WTC11 (cell line): ENCODE data around the gene AP4S1. TPM values are rescaled to one million over a fixed set of nuclear protein-coding genes. Genes with fewer than 3 reads are reported as not detected.

Source experiments
- ATAC-seq: fragments of 200-7000 bp; cut with Tn5 transposase; 2 replicates; pipeline ENCODE4 v1.10.0; 2021; ENCODE audit warnings: mild to moderate bottlenecking, moderate library complexity
- CTCF ChIA-PET: fragments of 300-600 bp; sonication (Branson Sonifier 250); formaldehyde crosslinking; loops from one replicate; lab custom pipeline; 2021; ENCODE audit warnings: antibody characterized with exemption; lab: Charles Lee
- POLR2A ChIA-PET: fragments of 350-600 bp; sonication (Branson Sonifier 250); formaldehyde crosslinking; loops from one replicate; lab custom pipeline; 2021; ENCODE audit warnings: antibody characterized with exemption; lab: Charles Lee
- DNase-seq: peaks from one replicate; pipeline ENCODE4 v3.0.0; 2021; ENCODE audit warnings: low spot score
- H3K27ac Mint-ChIP-seq: 2 replicates; pipeline ENCODE4 v1.8.0; 2021; ENCODE audit warnings: mixed read lengths
- H3K27me3 Mint-ChIP-seq: 2 replicates; pipeline ENCODE4 v1.8.0; 2021; ENCODE audit warnings: low read depth, mild to moderate bottlenecking, moderate library complexity, mixed read lengths
- H3K36me3 Mint-ChIP-seq: 2 replicates; pipeline ENCODE4 v1.8.0; 2021; ENCODE audit warnings: mixed read lengths
- H3K4me1 Mint-ChIP-seq: 2 replicates; pipeline ENCODE4 v1.8.0; 2022; ENCODE audit warnings: mixed read lengths
- H3K4me3 Mint-ChIP-seq: 2 replicates; pipeline ENCODE4 v1.8.0; 2021; ENCODE audit warnings: mild to moderate bottlenecking, moderate library complexity, mixed read lengths
- H3K9me3 Mint-ChIP-seq: 2 replicates; pipeline ENCODE4 v1.8.0; 2021; ENCODE audit warnings: mixed read lengths
- EMX1 ChIP-seq: fragments of 250-450 bp; sonication (Bioruptor Pico); IDR thresholded peaks from 2 replicates; pipeline ENCODE4 v1.8.0; 2021; ENCODE audit warnings: mild to moderate bottlenecking
- ESRRA ChIP-seq: sonication (generic); formaldehyde crosslinking; IDR thresholded peaks from 2 replicates; pipeline ENCODE4 v1.8.1; 2022; ENCODE audit warnings: mild to moderate bottlenecking, missing genetic modification reagents, borderline replicate concordance
- FOXK1 ChIP-seq: sonication (generic); formaldehyde crosslinking; IDR thresholded peaks from 2 replicates; pipeline ENCODE4 v1.8.0; 2022; ENCODE audit warnings: mild to moderate bottlenecking, moderate library complexity, missing genetic modification reagents
- GABPB1 ChIP-seq: sonication (generic); formaldehyde crosslinking; IDR thresholded peaks from 2 replicates; pipeline ENCODE4 v1.8.1; 2023; ENCODE audit warnings: mild to moderate bottlenecking, missing genetic modification reagents
- GTF2I ChIP-seq: fragments of 250-450 bp; sonication (Bioruptor Pico); conservative IDR thresholded peaks from 2 replicates; pipeline ENCODE4 v1.4.0; 2021; ENCODE audit warnings: mild to moderate bottlenecking
- IRF2 ChIP-seq: sonication (generic); formaldehyde crosslinking; IDR thresholded peaks from 2 replicates; pipeline ENCODE4 v1.8.0; 2022; ENCODE audit warnings: low read depth, missing genetic modification reagents, borderline replicate concordance
- JUN ChIP-seq: sonication (generic); formaldehyde crosslinking; IDR thresholded peaks from 2 replicates; pipeline ENCODE4 v1.8.0; 2023; ENCODE audit warnings: mild to moderate bottlenecking, missing genetic modification reagents
- NFYB ChIP-seq: sonication (generic); formaldehyde crosslinking; conservative IDR thresholded peaks from 2 replicates; pipeline ENCODE4 v1.8.0; 2022; ENCODE audit warnings: low read depth, missing genetic modification reagents
- NR1H2 ChIP-seq: sonication (generic); formaldehyde crosslinking; IDR thresholded peaks from 2 replicates; pipeline ENCODE4 v1.9.0; 2021; ENCODE audit warnings: mild to moderate bottlenecking, moderate library complexity, missing genetic modification reagents
- NR3C1 ChIP-seq: sonication (generic); formaldehyde crosslinking; conservative IDR thresholded peaks from 2 replicates; pipeline ENCODE4 v1.8.1; 2023; ENCODE audit warnings: low read depth, mild to moderate bottlenecking, missing genetic modification reagents
- PRRX2 ChIP-seq: fragments of 250-450 bp; sonication (Bioruptor Pico); IDR thresholded peaks from 2 replicates; pipeline ENCODE4 v1.8.0; 2021; ENCODE audit warnings: mild to moderate bottlenecking
- RELA ChIP-seq: sonication (generic); formaldehyde crosslinking; IDR thresholded peaks from 2 replicates; pipeline ENCODE4 v1.8.1; 2022; ENCODE audit warnings: missing genetic modification reagents, mild to moderate bottlenecking, borderline replicate concordance
- ZNF396 ChIP-seq: fragments of 250-450 bp; sonication (Bioruptor Pico); IDR thresholded peaks from 2 replicates; pipeline ENCODE4 v1.8.0; 2021; ENCODE audit warnings: mild to moderate bottlenecking, moderate library complexity, borderline replicate concordance
- ZNF416 ChIP-seq: fragments of 250-450 bp; sonication (Bioruptor Pico); IDR thresholded peaks from 2 replicates; pipeline ENCODE4 v1.9.0; 2021; ENCODE audit warnings: mild to moderate bottlenecking, inconsistent platforms
- total RNA-seq: library from RNA; stranded (reverse); gene quantifications from 3 replicates; pipeline ENCODE4 v1.2.3, GENCODE V29; 2021
- TF ChIP-seq, protein P1 (sequence below): sonication (generic); formaldehyde crosslinking; IDR thresholded peaks from 2 replicates; pipeline ENCODE4 v1.8.1; 2023; ENCODE audit warnings: mild to moderate bottlenecking, moderate library complexity, missing genetic modification reagents
- TF ChIP-seq, protein P2 (sequence below): sonication (generic); formaldehyde crosslinking; IDR thresholded peaks from 2 replicates; pipeline ENCODE4 v1.8.1; 2023; ENCODE audit warnings: mild to moderate bottlenecking, missing genetic modification reagents
- TF ChIP-seq, protein P3 (sequence below): fragments of 250-450 bp; sonication (Bioruptor Pico); IDR thresholded peaks from 2 replicates; pipeline ENCODE4 v1.9.0; 2021; ENCODE audit warnings: mild to moderate bottlenecking
- TF ChIP-seq, protein P4 (sequence below): sonication (generic); formaldehyde crosslinking; IDR thresholded peaks from 2 replicates; pipeline ENCODE4 v1.8.1; 2023; ENCODE audit warnings: mild to moderate bottlenecking, missing genetic modification reagents, borderline replicate concordance
- TF ChIP-seq, protein P5 (sequence below): fragments of 250-450 bp; sonication (Bioruptor Pico); IDR thresholded peaks from 2 replicates; pipeline ENCODE4 v2.1.2; 2022; ENCODE audit warnings: mild to moderate bottlenecking, moderate library complexity

The AP4S1 gene
- total RNA-seq, 1 experiment from 2014 or later = 7.0 TPM

DNA sequence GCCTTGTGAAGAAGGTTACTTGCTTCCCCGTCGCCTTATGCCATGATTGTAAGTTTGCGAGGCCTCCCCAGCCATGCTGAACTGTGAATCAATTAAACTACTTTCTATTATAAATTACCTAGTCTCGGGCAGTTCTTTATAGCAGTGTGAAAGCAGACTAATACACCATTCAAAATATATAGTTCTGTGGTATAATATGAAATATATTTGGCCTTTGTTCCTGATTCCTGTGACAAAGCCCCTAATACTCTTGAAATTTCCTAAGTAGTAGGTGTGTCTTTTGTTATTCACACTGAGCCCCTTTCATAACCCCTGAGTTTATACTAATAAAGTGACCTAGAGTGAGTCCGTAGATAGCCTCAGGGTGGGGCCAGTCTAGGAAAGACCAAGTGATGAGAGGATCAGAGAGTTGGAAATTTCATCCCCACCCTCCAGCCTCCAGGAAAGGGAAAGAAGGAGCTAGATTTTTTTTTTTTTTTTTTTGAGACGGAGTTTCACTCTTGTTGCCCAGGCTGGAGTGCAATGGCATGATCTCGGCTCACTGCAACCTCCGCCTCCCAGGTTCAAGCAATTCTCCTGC, 20.1 kb downstream of the AP4S1 start:
- CTCF ChIA-PET = no interaction called here
- POLR2A ChIA-PET = no interaction called here
- ATAC-seq = no peak

DNA sequence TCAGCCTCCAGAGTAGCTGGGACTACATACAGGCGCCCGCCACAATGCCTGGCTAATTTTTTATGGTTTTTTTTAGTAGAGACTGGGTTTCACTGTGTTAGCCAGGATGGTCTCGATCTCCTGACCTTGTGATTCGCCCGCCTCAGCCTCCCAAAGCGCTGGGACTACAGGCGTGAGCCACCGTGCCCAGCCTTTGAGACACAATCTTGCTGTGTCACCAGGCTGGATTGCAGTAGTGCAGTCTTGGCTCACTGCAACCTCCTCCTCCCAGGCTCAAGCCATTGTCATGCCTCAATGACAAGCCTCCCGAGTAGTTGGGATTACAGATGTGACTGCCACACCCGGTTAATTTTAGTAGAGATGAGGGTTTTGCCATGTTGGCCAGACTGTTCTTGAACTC, 22.1 kb downstream of the AP4S1 start:
- TF ChIP-seq, protein P1, sequence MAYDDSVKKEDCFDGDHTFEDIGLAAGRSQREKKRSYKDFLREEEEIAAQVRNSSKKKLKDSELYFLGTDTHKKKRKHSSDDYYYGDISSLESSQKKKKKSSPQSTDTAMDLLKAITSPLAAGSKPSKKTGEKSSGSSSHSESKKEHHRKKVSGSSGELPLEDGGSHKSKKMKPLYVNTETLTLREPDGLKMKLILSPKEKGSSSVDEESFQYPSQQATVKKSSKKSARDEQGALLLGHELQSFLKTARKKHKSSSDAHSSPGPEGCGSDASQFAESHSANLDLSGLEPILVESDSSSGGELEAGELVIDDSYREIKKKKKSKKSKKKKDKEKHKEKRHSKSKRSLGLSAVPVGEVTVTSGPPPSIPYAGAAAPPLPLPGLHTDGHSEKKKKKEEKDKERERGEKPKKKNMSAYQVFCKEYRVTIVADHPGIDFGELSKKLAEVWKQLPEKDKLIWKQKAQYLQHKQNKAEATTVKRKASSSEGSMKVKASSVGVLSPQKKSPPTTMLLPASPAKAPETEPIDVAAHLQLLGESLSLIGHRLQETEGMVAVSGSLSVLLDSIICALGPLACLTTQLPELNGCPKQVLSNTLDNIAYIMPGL (CRISPR knock-in tag) = no peak
- TF ChIP-seq FOXK1 (CRISPR knock-in tag) = no peak
- no peak for TF ChIP-seq ZNF416
- ATAC-seq = no peak
- Mint-ChIP-seq H3K27ac (no peak overlapping the region), H3K27me3 (no peaks in the 10 kb centered on the region), H3K4me3 (no peak overlapping the region), H3K9me3 (peaks cover 3% of the 10 kb centered on the region; the same call in 1 of the 2 replicates), H3K4me1 (peaks cover 11% of the 10 kb centered on the region), H3K36me3 (0 out of 2 replicates have a peak, but pooled peaks cover 3% of the 10 kb centered on the region)
- no peak for DNase-seq
- ChIA-PET CTCF (no interaction called here), POLR2A (no interaction called here)

More for the DNA sequence above, 20.1 kb downstream of the AP4S1 start:
- Mint-ChIP-seq H3K9me3 (peaks cover 3% of the 10 kb centered on the region; the same call in 1 of the 2 replicates), H3K27ac (no peak overlapping the region), H3K4me1 (peaks cover 14% of the 10 kb centered on the region), H3K27me3 (no peaks in the 10 kb centered on the region), H3K4me3 (no peak overlapping the region), H3K36me3 (0 out of 2 replicates have a peak, but pooled peaks cover 3% of the 10 kb centered on the region)
- DNase-seq = no peak
- no peak for TF ChIP-seq GTF2I (CRISPR knock-in tag)
- TF ChIP-seq, protein P2, sequence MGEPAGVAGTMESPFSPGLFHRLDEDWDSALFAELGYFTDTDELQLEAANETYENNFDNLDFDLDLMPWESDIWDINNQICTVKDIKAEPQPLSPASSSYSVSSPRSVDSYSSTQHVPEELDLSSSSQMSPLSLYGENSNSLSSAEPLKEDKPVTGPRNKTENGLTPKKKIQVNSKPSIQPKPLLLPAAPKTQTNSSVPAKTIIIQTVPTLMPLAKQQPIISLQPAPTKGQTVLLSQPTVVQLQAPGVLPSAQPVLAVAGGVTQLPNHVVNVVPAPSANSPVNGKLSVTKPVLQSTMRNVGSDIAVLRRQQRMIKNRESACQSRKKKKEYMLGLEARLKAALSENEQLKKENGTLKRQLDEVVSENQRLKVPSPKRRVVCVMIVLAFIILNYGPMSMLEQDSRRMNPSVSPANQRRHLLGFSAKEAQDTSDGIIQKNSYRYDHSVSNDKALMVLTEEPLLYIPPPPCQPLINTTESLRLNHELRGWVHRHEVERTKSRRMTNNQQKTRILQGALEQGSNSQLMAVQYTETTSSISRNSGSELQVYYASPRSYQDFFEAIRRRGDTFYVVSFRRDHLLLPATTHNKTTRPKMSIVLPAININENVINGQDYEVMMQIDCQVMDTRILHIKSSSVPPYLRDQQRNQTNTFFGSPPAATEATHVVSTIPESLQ (CRISPR knock-in tag) = no peak
- TF ChIP-seq, protein P3, sequence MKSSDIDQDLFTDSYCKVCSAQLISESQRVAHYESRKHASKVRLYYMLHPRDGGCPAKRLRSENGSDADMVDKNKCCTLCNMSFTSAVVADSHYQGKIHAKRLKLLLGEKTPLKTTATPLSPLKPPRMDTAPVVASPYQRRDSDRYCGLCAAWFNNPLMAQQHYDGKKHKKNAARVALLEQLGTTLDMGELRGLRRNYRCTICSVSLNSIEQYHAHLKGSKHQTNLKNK = no peak
- TF ChIP-seq NFYB = no peak
- TF ChIP-seq ZNF396 (CRISPR knock-in tag) = no peak
- no peak for TF ChIP-seq IRF2 (CRISPR knock-in tag)
- TF ChIP-seq ESRRA (CRISPR knock-in tag) = no peak
- no peak for TF ChIP-seq EMX1 (CRISPR knock-in tag)

DNA sequence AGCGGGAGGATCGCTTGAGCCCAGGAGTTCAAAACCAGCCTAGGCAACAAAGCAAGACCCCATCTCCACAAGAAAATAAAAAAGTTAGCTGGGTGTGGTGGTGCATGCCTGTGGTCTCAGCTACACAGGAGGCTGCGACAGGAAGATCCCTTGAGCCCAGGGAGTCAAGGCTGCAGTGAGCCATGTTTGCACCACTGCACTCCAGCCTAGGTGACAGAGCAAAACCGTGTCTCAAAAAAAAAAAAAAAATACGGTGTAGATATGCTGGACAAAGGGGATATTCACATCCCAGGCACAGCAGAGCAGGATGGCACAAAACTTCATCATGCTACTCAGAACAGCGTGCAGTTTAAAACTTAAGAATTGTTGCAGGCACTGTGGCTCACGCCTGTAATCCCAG, 25.6 kb downstream of the AP4S1 start:
- peaks cover 3% of the 10 kb centered on the region; the same call in 1 of the 2 replicates for H3K9me3 Mint-ChIP-seq
- no peak overlapping the region for H3K4me3 Mint-ChIP-seq
- no peak overlapping the region for H3K27ac Mint-ChIP-seq
- ATAC-seq (no peak), DNase-seq (no peak)
- POLR2A ChIA-PET = no interaction called here
- H3K36me3 Mint-ChIP-seq = 0 out of 2 replicates have a peak, but pooled peaks cover 3% of the 10 kb centered on the region
- no peaks in the 10 kb centered on the region for H3K27me3 Mint-ChIP-seq
- CTCF ChIA-PET = no interaction called here
- no peaks in the 10 kb centered on the region for H3K4me1 Mint-ChIP-seq
- TF ChIP-seq NR1H2 = no peak
- TF ChIP-seq EMX1 (CRISPR knock-in tag) = no peak
- TF ChIP-seq, protein P2 (CRISPR knock-in tag) = no peak
- TF ChIP-seq JUN (CRISPR knock-in tag) = no peak
- no peak for TF ChIP-seq GABPB1
- no peak for TF ChIP-seq PRRX2 (CRISPR knock-in tag)
- TF ChIP-seq, protein P4, sequence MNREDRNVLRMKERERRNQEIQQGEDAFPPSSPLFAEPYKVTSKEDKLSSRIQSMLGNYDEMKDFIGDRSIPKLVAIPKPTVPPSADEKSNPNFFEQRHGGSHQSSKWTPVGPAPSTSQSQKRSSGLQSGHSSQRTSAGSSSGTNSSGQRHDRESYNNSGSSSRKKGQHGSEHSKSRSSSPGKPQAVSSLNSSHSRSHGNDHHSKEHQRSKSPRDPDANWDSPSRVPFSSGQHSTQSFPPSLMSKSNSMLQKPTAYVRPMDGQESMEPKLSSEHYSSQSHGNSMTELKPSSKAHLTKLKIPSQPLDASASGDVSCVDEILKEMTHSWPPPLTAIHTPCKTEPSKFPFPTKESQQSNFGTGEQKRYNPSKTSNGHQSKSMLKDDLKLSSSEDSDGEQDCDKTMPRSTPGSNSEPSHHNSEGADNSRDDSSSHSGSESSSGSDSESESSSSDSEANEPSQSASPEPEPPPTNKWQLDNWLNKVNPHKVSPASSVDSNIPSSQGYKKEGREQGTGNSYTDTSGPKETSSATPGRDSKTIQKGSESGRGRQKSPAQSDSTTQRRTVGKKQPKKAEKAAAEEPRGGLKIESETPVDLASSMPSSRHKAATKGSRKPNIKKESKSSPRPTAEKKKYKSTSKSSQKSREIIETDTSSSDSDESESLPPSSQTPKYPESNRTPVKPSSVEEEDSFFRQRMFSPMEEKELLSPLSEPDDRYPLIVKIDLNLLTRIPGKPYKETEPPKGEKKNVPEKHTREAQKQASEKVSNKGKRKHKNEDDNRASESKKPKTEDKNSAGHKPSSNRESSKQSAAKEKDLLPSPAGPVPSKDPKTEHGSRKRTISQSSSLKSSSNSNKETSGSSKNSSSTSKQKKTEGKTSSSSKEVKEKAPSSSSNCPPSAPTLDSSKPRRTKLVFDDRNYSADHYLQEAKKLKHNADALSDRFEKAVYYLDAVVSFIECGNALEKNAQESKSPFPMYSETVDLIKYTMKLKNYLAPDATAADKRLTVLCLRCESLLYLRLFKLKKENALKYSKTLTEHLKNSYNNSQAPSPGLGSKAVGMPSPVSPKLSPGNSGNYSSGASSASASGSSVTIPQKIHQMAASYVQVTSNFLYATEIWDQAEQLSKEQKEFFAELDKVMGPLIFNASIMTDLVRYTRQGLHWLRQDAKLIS (CRISPR knock-in tag) = no peak
- TF ChIP-seq NR3C1 (CRISPR knock-in tag) = no peak
- TF ChIP-seq, protein P5, sequence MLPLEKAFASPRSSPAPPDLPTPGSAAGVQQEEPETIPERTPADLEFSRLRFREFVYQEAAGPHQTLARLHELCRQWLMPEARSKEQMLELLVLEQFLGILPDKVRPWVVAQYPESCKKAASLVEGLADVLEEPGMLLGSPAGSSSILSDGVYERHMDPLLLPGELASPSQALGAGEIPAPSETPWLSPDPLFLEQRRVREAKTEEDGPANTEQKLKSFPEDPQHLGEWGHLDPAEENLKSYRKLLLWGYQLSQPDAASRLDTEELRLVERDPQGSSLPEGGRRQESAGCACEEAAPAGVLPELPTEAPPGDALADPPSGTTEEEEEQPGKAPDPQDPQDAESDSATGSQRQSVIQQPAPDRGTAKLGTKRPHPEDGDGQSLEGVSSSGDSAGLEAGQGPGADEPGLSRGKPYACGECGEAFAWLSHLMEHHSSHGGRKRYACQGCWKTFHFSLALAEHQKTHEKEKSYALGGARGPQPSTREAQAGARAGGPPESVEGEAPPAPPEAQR (CRISPR knock-in tag) = no peak
- no peak for TF ChIP-seq RELA
- no peak for TF ChIP-seq ZNF396 (CRISPR knock-in tag)
